Activated CD4-positive, CD25-positive, alpha-beta regulatory T cell treated with anti-CD3 and anti-CD28 coated beads, Interleukin-2, amount 50 U/mL, for 24 hours (primary cell): ENCODE data around the gene NCR1.
"Not testable (repeated sequence)": the region's sequence is repeated elsewhere in the genome, so short reads cannot be mapped to it uniquely, and the experiment has no call there.

Experiments used
- ATAC-seq, 2 donors: fragments of 150-1000 bp; cut with Tn5 transposase; one replicate each; pipeline ENCODE4 v1.10.0; 2021; ENCODE audit warnings: mild to moderate bottlenecking in 1 of 2, moderate library complexity in 1 of 2

NCR1 gene

GRCh38 chr19:54905803-54906511 is at the start of gene NCR1:
Gene NCR1, plus strand, starts transcription at chr19:54906148. Its CDS starts 40 bp downstream, at chr19:54906188.
- ATAC-seq: peak; percentile 17 to 49

GRCh38 chr19:54858476-54858875 is 47.5 kb upstream of the NCR1 start:
- ATAC-seq: not testable (repeated sequence)

- not testable (repeated sequence) for ATAC-seq
Observed at GRCh38 chr19:54859421-54859820, 46.5 kb upstream of the NCR1 start.

GRCh38 chr19:54863459-54863858 is 42.5 kb upstream of the NCR1 start:
- ATAC-seq: not testable (repeated sequence)

- ATAC-seq: no peak
Observed at GRCh38 chr19:54871696-54872095, 34.3 kb upstream of the NCR1 start.

- ATAC-seq: no peak
Observed at GRCh38 chr19:54873990-54874389, 32.0 kb upstream of the NCR1 start, which contains the start of gene FCAR. Gene FCAR, plus strand, starts transcription at chr19:54874235. Its CDS starts 55 bp downstream, at chr19:54874290.

GRCh38 chr19:54875506-54875905 is 30.4 kb upstream of the NCR1 start:
- ATAC-seq: no peak

GRCh38 chr19:54877471-54877870 is 28.5 kb upstream of the NCR1 start:
- ATAC-seq: no peak

GRCh38 chr19:54881884-54882283 is 24.1 kb upstream of the NCR1 start:
- ATAC-seq: no peak

- peak in 1 of 2 donors; percentile 43 for ATAC-seq
Observed at GRCh38 chr19:54882758-54883157, 23.2 kb upstream of the NCR1 start.

GRCh38 chr19:54883228-54883627 is 22.7 kb upstream of the NCR1 start:
- no peak for ATAC-seq

GRCh38 chr19:54888239-54888638 is 17.7 kb upstream of the NCR1 start:
- no peak for ATAC-seq

- ATAC-seq: no peak
Observed at GRCh38 chr19:54889566-54889965, 16.4 kb upstream of the NCR1 start.

- no peak for ATAC-seq
Observed at GRCh38 chr19:54893406-54893805, 12.5 kb upstream of the NCR1 start.

- ATAC-seq: not testable (repeated sequence)
Observed at GRCh38 chr19:54894106-54894505, 11.8 kb upstream of the NCR1 start.

- no peak for ATAC-seq
Observed at GRCh38 chr19:54896036-54896435, 9.9 kb upstream of the NCR1 start.

GRCh38 chr19:54898685-54899084 is 7.3 kb upstream of the NCR1 start:
- ATAC-seq: not testable (repeated sequence)

- ATAC-seq: not testable (repeated sequence)
Observed at GRCh38 chr19:54899646-54900045, 6.3 kb upstream of the NCR1 start.

- not testable (repeated sequence) for ATAC-seq
Observed at GRCh38 chr19:54901153-54901552, 4.8 kb upstream of the NCR1 start.

- ATAC-seq: no peak
Observed at GRCh38 chr19:54902061-54902460, 3.9 kb upstream of the NCR1 start.

GRCh38 chr19:54903303-54903702 is 2.6 kb upstream of the NCR1 start:
- ATAC-seq: no peak

GRCh38 chr19:54904261-54904660 is 1.7 kb upstream of the NCR1 start:
- ATAC-seq: not testable (repeated sequence)

GRCh38 chr19:54905421-54905802 is 536 bp upstream of the NCR1 start:
- ATAC-seq: no peak

- ATAC-seq: no peak
Observed at GRCh38 chr19:54906819-54907218, 871 bp downstream of the NCR1 start.

GRCh38 chr19:54907899-54908298 is 2.0 kb downstream of the NCR1 start:
- not testable (repeated sequence) for ATAC-seq
